Hepatocyte (in vitro differentiated cells): ENCODE results near the gene MIS18A.

Experiments
- CTCF ChIP-seq: fragments of 200-600 bp; sonication (generic); IDR thresholded peaks from 2 replicates; pipeline ENCODE4 v1.5.1; 2016; ENCODE audit warnings: antibody characterized with exemption, mild to moderate bottlenecking; ENCODE audit not compliant: poor library complexity
- EZH2 ChIP-seq: fragments of 200-600 bp; sonication (generic); IDR thresholded peaks from 2 replicates; pipeline ENCODE4 v1.6.1; 2016; ENCODE audit warnings: antibody characterized with exemption, mild to moderate bottlenecking, borderline replicate concordance

GRCh38 chr21:32248571-32249461 is 30.0 kb downstream of the MIS18A start:
- TF ChIP-seq CTCF = no peak
- no peak for TF ChIP-seq EZH2
